ENCODE data around the gene CD44.
"Not testable (repeated sequence)": the region's sequence is repeated elsewhere in the genome, so short reads cannot be mapped to it uniquely, and the experiment has no call there.

CD44 gene

DNA sequence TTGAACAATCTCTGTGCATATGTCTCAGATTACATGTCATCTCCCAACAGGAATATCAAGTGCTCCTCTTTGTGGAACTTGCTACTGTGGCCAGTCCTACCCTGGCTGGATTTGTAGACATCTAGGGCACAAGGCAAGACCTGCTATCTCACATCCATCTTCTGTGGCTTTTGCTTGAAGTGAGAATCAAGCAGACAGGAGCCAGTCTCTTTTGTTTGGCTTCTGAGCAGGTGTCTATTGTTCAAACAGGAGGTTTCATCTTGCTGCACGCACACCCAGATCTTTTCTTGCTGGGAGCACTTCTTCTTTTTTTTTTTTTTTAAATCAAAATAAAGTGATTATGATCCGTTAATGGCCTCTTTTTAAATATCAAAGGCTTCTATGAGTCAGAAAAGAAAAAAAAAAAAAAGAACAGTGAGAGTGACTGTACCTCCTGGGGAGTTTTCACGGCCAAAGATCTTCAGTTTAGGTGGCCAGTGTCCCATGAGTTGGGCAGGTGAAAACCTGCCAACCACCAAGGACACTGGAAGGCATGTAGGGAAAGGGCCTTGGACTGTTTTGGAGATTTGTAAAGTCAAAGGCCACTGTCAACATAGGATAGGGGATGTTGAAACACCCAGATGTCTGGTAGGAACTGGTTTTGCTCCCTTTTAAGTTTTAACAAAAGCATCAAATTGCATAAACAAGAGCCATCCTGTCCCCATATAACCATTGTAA is 78.1 kb downstream of the CD44 start:
- DNase-seq: no peak

DNA sequence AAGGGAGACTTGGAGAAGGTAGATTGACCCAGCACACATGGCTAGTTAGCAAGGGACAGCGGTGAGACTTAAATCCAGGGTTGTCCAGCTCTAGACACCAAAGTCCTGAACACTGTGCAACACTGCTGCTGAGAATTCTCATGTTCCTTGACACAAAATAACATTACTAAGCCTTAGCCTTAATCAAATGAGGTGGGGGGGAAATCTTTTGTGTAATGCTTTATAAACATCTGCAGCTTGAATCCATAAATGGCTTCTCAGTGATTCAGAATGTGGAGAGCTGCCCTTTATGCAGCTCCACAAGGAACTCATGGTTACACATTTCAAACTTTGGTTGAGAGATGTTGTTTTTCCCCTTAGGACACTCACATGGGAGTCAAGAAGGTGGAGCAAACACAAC is 80.0 kb downstream of the CD44 start:
- DNase-seq: no peak

DNA sequence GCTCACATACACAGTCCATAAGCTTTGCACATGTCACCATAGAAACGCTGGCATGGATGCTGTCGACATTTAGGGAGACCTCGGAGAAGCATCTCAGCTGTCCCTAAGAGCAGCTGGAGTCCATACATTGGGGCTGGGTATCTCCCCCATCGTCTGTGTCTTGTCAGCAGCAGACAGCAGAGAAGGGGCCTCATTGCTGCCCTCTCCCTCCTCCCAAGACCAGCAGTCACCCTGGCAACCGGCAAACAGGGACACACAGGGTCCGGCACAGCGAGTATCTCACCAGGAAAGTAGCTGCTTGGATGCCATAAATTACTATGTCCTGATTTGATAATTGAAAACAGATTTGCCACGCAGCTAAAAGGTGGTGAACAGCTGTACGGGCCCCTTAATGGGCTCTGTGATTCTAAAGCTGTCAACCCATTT is 84.4 kb downstream of the CD44 start:
- no peak for DNase-seq

DNA sequence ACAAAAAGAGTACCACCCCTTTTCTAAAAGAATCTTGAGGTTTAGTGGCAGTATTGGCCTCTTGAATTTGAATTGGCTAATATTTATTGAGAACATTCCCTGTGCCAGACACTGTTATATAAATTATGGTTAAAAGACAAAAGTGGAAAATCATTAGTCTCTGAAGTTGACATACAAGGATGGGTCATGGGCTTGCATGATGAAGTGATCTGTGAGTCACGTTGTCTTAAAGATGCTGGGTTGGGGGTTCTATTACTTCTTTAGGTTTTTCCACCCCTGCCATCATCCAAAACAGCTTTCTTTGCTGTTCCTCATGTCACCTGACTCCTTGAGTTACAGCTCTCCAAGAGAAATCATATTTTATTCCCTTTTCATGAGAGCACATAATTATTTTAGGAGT is 85.0 kb downstream of the CD44 start:
- DNase-seq: no peak

DNA sequence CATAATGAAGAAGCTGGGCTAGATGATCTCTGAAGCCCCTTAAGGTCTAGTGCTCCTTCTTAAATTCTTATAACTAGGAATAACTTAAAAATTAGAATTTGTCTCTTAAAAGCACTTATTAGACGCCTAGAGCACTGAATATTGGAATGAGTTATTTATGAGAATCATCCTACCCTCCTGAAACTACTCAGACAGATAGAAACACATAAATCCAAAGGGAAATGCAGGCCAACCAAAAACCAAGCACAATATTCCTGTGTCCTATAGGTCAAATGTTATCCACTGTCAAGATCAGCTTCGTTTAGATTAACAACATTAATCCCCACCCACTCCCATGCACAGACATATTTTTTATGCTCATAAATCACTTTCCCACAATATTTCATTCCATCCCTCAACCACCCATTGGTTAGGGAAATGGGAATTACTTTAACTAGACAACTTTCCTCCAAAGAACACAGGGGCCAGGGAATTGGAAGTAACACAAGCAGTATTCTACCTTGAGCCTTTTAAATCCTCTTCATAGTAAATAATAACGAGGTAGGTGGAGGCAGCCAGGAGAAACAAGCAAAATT is 87.1 kb downstream of the CD44 start:
- DNase-seq: no peak

DNA sequence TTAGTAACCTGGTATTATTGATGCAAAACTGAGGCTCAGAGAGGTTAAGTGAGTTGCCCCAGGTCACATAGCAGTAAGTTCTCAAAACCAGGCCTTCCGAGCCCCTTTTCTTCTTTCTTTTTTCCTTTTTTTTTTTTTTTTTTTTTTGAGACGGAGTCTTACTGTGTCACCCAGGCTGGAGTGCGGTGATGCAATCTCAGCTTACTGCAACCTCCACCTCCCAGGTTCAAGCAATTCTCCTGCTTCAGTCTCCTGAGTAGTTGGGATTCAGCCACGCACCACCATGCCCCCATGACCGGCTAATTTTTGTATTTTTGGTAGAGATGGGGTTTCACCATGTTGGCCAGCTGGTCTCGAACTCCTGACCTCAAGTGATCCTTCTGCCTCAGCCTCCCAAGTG is 87.8 kb downstream of the CD44 start:
- not testable (repeated sequence) for DNase-seq

DNA sequence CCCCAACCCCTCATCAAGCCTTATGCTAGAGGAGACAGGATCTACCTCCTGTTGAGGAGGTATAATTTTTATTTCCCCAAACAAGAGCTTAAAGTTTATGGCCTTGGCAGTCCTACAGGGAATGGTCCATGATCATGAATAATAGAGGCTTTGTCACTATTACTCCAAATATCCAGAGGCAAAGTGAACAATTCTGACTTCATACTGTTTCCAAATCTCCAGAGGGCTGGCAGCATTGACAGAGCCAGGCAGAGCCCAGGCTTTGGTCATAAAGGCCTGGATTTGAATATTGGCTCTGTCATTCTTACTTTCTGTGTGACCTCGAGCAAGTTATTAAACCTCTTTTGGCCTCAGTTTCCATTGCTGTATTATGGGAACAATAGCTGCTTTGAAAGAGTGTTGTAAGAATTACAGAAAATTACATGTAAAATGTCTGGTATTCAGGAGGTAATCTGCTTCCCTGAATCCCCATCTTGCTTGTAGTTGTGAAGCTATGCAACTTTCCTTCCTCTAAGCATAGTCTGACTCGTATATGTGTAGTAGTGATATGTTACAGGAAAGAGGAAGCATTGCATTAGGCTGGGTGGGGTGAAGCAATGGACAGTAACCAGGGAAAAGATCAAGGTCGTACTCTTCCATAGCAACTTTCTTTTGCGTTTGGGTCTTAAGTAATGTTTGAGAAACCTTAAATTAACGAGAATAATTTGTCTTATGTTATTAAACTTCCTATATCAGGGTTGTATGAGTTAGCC is 88.8 kb downstream of the CD44 start:
- DNase-seq: no peak

DNA sequence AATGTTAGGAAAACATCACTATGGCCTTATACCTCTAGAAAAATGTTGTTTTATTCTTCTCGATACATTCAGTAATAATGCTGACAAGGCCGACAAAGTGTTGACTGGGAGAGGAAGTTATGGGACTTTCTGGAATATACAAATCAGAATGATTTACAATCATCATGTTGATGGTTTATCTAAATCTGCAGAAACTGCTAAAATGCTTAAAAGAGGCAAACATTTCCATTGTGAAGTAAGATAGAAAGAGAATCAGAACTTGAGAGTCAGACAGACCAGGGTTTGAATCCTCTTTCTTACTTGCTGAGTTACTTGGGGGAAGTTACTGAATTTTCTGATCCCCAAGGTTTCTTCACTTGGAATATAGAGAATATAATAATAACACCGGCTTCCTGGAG is 89.4 kb downstream of the CD44 start:
- DNase-seq: no peak

DNA sequence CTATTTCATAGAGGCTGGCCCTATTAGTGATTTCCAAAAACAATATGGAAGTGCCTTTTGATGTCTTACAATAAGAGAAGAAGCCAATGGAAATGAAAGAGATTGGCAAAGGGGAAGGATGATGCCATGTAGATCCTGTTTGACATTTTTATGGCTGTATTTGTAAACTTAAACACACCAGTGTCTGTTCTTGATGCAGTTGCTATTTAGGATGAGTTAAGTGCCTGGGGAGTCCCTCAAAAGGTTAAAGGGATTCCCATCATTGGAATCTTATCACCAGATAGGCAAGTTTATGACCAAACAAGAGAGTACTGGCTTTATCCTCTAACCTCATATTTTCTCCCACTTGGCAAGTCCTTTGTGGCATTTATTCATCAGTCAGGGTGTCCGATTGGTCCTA is 91.4 kb downstream of the CD44 start:
- DNase-seq: no peak

DNA sequence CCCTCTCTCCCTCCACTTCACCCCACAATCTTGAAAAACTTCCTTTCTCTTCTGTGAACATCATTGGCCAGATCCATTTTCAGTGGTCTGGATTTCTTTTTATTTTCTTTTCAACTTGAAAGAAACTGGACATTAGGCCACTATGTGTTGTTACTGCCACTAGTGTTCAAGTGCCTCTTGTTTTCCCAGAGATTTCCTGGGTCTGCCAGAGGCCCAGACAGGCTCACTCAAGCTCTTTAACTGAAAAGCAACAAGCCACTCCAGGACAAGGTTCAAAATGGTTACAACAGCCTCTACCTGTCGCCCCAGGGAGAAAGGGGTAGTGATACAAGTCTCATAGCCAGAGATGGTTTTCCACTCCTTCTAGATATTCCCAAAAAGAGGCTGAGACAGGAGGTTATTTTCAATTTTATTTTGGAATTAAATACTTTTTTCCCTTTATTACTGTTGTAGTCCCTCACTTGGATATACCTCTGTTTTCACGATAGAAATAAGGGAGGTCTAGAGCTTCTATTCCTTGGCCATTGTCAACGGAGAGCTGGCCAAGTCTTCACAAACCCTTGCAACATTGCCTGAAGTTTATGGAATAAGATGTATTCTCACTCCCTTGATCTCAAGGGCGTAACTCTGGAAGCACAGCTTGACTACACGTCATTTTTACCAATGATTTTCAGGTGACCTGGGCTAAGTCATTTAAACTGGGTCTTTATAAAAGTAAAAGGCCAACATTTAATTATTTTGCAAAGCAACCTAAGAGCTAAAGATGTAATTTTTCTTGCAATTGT is 92.3 kb downstream of the CD44 start:
- no peak for DNase-seq

DNA sequence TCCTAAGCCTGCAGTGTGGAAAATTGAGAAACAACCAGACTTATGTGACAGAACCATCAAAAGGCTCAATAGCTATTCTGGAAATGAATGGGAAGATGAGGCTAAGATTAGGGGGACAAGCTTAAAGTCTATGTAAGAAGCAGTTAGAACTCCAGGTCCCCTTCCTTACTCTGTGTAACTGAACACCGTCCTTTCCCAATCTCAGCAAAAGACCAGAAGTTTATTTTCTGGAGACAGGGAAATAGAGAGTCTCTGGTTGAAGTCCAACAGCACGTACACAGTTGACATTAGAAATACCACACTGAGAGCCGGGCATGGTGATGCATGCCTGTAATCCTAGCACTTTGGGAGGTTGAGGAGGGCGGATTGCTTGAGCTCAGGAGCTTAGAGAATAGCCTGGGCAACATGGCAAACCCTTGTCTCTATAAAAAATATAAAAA is 93.9 kb downstream of the CD44 start:
- DNase-seq: no peak

DNA sequence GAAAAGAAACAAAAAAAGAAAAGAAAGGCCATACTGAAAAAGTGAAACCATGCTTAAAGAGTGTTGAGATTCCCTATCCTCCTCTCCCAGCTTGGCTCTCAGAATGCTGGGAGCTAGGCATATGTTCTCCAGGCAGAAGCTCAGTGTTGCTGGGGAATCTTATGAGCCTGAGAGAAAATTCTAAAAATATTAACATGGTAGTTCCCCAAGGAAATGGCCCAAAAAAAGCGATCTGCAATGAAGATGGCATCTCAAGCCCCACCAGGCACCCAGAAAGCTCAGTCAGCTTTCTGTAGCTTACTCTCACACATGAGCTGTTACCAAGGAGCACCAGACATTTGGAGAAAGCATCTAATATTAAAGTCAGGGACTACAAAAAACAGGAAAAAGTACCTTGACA is 94.5 kb downstream of the CD44 start:
- DNase-seq: no peak

DNA sequence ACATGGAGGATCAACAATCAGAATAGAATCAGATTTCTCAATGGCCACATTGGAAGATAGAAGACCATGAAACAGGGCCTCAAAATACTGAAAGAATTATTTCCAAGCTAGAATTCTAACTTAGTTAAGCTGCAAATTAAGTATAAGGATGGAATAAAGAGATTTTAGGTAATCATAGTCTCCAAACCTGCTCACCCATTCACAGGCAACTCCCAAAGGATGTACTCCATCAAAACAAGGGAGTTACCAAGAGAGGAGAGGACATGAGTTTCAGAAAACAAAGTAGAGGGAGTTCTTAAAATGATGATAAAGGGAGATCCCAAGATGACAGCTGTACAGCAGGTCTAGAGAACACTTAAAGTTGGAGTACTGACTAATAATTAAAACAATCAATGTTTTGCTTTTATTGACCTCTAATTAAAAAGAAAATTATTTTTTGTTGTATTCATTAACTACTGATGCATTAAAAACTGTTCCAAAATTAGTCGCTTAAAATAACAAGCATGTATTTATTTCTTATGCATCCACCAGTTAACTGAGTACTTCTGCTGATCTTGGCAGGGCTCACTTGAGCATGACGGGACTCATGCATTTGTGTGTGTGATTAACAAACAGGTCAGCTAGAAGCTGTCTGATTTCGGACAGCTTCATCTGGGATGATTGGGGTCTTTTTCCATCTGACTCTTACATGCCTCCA is 95.6 kb downstream of the CD44 start:
- no peak for DNase-seq

DNA sequence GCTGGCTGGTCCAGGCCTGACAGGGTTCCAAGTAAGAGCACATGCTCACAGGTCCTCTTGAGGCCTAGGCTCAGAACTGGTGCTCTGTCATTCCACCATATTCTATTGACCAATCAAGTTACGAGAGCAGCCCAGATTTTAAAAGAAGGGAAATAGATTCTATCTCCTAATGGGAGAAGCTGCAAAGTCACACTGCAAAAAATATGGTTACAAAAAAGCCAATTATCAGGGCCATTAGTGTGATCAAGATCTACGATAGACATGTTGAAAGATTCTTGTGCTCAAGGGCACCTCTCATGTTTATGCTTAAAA is 96.1 kb downstream of the CD44 start:
- DNase-seq: no peak

DNA sequence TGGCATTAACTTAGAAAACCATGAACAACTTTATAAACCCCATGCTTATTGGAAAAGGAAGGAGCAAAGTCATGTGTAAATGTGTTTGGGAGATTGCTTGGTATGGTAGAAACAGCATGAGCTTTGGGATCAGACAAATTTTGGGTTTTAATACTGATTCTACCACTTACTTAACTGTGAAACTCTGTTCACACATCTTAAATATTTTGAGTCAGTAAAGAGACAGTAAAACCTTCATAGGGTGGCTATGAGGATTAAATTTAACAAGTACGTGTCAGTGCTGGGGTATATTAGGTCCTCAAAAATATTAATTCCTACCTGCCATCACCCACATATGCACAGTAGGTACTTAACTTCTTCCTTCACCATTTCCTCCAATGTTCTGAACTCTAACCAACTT is 96.5 kb downstream of the CD44 start:
- DNase-seq: no peak

DNA sequence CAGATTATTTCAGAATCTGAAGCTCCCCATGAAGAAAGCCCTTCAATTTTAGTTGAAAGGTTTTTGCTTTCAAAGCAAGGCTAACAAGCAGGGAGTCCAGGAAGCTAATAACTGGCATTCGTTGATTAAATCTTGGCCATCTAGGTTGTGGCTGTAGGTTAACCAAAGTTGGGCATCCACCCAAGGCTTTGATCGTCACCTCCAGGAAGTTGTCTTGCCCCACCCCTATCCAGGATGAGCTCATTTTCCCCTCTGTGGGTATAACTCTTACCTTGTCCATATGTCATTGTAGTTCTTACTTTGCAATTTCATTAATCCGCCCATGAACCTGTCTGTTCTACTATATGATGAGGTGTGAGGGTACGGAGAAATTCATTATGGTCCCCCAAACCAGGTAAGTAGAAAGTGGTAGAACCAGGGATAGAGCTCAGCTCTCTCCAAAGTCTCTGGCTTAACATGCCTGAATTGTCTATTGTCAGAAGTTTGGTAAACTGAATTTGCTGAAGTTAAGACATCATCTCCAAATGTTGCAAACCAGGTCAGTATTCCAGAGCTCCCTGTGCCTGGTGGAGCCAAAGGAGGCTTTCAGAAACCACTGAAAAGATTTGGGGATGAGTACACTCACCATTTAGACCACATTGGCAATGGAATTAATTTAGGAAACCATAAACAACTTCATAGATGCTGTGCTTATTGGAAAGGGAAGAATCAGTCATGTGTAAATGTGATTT is 97.1 kb downstream of the CD44 start:
- DNase-seq: peak; percentile 71

DNA sequence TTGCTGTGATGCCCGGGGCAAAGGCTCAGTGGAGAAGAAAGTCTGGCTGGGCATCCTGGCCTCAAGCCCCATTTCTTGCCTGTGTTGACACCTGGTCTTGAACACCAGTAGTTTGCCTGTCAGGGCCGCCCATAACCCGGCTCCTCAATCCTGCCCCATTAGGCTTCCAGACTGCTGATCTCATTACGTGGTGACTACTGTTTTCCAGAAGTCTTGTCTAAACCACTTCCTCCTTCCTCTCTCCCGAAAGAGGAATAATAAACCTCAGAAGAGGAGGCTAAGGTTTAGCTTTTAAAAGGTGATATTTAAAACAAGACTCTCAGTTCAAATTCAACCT is 97.7 kb downstream of the CD44 start:
- DNase-seq: no peak

DNA sequence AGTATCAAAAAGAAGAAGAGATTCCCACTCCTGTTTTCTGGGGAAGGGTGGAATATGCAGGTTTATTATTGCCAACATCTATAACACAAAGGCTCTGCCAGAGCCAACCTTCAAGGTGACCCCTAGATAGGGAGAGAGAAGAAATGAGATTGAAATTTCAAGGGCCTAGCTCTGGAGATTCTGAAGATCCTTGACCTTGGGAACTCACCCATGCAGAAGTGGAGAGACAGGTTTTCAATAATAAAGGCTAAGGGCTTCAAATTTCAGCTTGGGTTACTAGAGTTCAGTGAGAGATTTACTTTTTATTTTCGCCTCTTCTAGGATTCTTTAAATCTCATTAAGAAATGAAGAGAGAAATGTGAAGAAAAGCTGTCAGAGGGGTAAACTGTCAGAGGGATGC is 98.4 kb downstream of the CD44 start:
- no peak for DNase-seq

DNA sequence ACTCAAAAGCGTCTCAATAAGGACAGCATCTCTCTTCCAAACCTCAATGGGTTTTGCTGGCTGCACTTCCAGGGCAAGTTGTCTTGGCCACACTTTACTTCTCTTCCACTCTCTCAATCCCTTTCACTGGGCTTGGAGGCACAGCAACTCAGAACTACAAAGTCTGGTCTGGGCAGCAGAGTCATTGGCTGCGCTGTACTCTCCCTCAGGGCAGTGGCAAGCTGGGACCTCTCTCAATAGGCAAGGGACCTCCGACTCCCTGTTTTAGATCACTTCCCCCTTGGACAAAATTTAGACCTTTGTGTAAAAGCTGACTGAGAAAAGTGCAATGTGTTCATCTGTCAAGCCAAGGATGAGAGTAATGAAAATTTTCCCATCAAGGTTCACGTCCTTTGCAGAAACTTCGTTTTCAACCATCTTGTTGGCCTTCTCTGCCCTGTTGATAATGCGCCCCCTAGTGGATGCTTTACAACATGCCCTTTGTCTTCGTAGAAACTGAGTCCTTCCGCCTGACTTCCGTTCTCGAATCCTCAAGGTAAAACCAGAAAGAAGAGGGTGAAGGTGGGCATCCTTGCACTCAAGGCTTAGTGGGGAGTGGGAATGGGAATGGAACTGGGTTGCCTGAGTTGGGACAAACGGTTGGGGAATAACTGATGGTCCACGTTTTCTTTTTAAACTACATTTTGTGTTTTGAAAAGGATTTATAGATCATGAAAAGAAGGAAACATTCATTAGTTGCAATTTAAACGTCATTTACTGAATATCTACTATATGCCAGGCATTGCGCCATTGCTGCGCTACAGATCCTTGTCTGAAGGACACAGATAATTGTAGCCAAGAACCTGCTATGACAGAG is 99.1 kb downstream of the CD44 start:
- DNase-seq: peak; percentile 83

DNA sequence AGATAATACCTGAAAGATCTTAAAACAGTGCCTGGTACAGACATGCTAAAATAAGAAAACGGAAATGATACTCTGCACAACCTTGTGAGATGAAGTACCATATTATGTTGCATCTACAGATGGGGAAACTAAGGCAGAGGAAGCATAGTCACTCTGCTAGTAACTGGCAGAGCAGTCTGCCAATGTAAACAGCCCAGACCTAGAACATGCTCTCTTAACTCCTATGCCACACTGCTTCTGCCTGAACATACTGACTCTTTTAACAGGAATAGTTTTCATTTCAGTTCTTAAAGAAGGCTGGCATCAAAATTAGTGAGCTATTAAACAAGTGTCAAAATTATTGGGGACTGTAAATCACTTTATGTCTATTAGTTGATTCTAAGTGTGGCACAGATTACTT is 99.9 kb downstream of the CD44 start:
- DNase-seq: no peak

DNA sequence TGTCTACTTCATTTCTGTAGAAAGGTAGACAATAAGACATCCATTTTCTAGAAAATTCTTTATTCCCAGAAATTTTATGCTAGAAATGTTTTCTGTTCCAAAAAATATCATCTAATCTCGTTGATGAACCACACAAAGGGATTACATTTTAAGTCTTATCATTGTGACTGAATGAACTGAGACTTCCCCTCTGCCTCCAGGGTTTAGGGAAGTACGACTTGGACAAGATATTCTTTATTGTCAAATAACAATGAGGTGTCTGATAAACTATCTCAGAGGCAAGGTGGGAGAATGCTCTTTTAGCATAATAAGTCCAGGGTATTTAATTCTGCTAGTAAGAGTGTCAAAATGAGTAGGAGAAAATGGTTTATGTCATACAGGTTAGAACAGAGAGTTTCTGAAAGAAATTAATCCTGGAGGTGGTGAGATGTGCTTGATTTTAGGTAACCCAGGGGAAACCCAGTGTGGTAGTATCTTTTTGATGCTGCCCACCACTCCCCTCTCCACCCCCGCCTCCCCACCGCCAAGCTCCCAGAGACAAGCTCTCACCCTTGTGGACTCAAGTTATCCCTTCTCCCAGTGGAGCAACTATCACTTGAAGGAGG is 100.6 kb downstream of the CD44 start:
- no peak for DNase-seq
